H9 (cell line): ENCODE results near the gene LBX1. TPM values are rescaled to one million over a fixed set of nuclear protein-coding genes. Genes with fewer than 3 reads are reported as not detected.

Experiments
- DNase-seq: peaks from one replicate; pipeline ENCODE4 v3.0.0-alpha.2; 2017
- H2AFZ ChIP-seq: one replicate; pipeline ENCODE4 v1.6.1; 2013; ENCODE audit warnings: mild to moderate bottlenecking, low read length, control low read depth, moderate library complexity
- H2AK5ac ChIP-seq: 2 replicates; pipeline ENCODE4 v1.6.1; 2013; ENCODE audit warnings: low read length, control low read depth, mixed read lengths; ENCODE audit not compliant: insufficient read length
- H2BK120ac ChIP-seq: one replicate; pipeline ENCODE4 v1.6.1; 2013; ENCODE audit warnings: low read depth, mild to moderate bottlenecking, low read length, control low read depth, inconsistent platforms; ENCODE audit not compliant: poor library complexity, severe bottlenecking
- H2BK12ac ChIP-seq: 2 replicates; pipeline ENCODE4 v1.6.1; 2013; ENCODE audit warnings: low read length, control low read depth, mixed read lengths, low read depth; ENCODE audit not compliant: insufficient read length
- H2BK15ac ChIP-seq: 2 replicates; pipeline ENCODE4 v1.6.1; 2013; ENCODE audit warnings: low read depth, low read length, control low read depth
- H2BK20ac ChIP-seq: one replicate; pipeline ENCODE4 v1.6.1; 2013; ENCODE audit warnings: low read depth, mild to moderate bottlenecking, low read length, control low read depth, inconsistent platforms; ENCODE audit not compliant: poor library complexity, severe bottlenecking
- H2BK5ac ChIP-seq: 2 replicates; pipeline ENCODE4 v1.6.1; 2013; ENCODE audit warnings: low read length, control low read depth, mixed read lengths; ENCODE audit not compliant: insufficient read length
- H3K14ac ChIP-seq: 2 replicates; pipeline ENCODE4 v1.6.1; 2013; ENCODE audit warnings: low read length, control low read depth; ENCODE audit not compliant: insufficient read depth
- H3K18ac ChIP-seq: 2 replicates; pipeline ENCODE4 v1.6.1; 2013; ENCODE audit warnings: low read depth, mild to moderate bottlenecking, mixed read lengths, low read length, control low read depth; ENCODE audit not compliant: insufficient read length
- H3K23ac ChIP-seq: 2 replicates; pipeline ENCODE4 v1.6.1; 2013; ENCODE audit warnings: low read length, control low read depth, mixed read lengths, low read depth; ENCODE audit not compliant: insufficient read length
- H3K23me2 ChIP-seq: 2 replicates; pipeline ENCODE4 v1.6.1; 2013; ENCODE audit warnings: low read depth, mild to moderate bottlenecking, mixed read lengths, low read length, control low read depth; ENCODE audit not compliant: insufficient read length, poor library complexity, severe bottlenecking
- H3K27ac ChIP-seq: 2 replicates; pipeline ENCODE4 v1.5.1; 2013; ENCODE audit warnings: low read length, control low read depth, mixed read lengths, low read depth; ENCODE audit not compliant: insufficient read length
- H3K27me3 ChIP-seq: 2 replicates; pipeline ENCODE4 v1.6.1; 2013; ENCODE audit warnings: low read length, control low read depth, inconsistent platforms; ENCODE audit not compliant: insufficient read depth
- H3K4ac ChIP-seq: 2 replicates; pipeline ENCODE4 v1.6.1; 2013; ENCODE audit warnings: low read depth, mild to moderate bottlenecking, control low read depth, inconsistent platforms, low read length, moderate library complexity
- H3K4me1 ChIP-seq: 2 replicates; pipeline ENCODE4 v1.6.1; 2013; ENCODE audit warnings: low read length, control low read depth, inconsistent platforms; ENCODE audit not compliant: insufficient read depth
- H3K4me2 ChIP-seq: 2 replicates; pipeline ENCODE4 v1.6.1; 2013; ENCODE audit warnings: low read length, control low read depth, mixed read lengths; ENCODE audit not compliant: insufficient read length, insufficient read depth
- H3K56ac ChIP-seq: 2 replicates; pipeline ENCODE4 v1.6.1; 2013; ENCODE audit warnings: low read depth, mild to moderate bottlenecking, mixed read lengths, low read length, control low read depth; ENCODE audit not compliant: insufficient read length
- H3K79me1 ChIP-seq: 2 replicates; pipeline ENCODE4 v1.6.1; 2013; ENCODE audit warnings: low read depth, mild to moderate bottlenecking, moderate library complexity, low read length, control low read depth, inconsistent platforms; ENCODE audit not compliant: insufficient read depth, poor library complexity, severe bottlenecking
- H3K79me2 ChIP-seq: 2 replicates; pipeline ENCODE4 v1.6.1; 2013; ENCODE audit warnings: low read length, control low read depth, inconsistent platforms; ENCODE audit not compliant: insufficient read depth
- H3K9ac ChIP-seq: 2 replicates; pipeline ENCODE4 v1.6.1; 2013; ENCODE audit warnings: low read length, control low read depth, mixed read lengths; ENCODE audit not compliant: insufficient read length; ENCODE audit errors: extremely low read depth
- H3K9me3 ChIP-seq: one replicate; pipeline ENCODE4 v1.6.1; 2013; ENCODE audit warnings: low read depth, low read length, inconsistent platforms; ENCODE audit not compliant: control insufficient read depth
- H3T11ph ChIP-seq: one replicate; pipeline ENCODE4 v1.6.1; 2013; ENCODE audit warnings: mild to moderate bottlenecking, low read length, control low read depth, inconsistent platforms
- H4K20me1 ChIP-seq: one replicate; pipeline ENCODE4 v1.6.1; 2013; ENCODE audit not compliant: control insufficient read depth, insufficient read length, insufficient read depth
- H4K5ac ChIP-seq: 2 replicates; pipeline ENCODE4 v1.6.1; 2013; ENCODE audit warnings: low read depth, mild to moderate bottlenecking, mixed read lengths, low read length, control low read depth; ENCODE audit not compliant: insufficient read length
- H4K8ac ChIP-seq: replicated peaks from 2 replicates; pipeline ENCODE4 v1.6.1; 2013; ENCODE audit warnings: low read length, control low read depth, mixed read lengths, low read depth; ENCODE audit not compliant: insufficient read length
- H4K91ac ChIP-seq: 2 replicates; pipeline ENCODE4 v1.6.1; 2013; ENCODE audit warnings: low read depth, mild to moderate bottlenecking, moderate library complexity, mixed read lengths, low read length, control low read depth; ENCODE audit not compliant: insufficient read length
- H3K27ac Mint-ChIP-seq, 3 experiments: 2 replicates in 2 of 3; 3 replicates in 1 of 3; pipeline ENCODE4 v1.8.0; 2020 to 2021; ENCODE audit warnings: mixed read lengths in 3 of 3, mild to moderate bottlenecking in 1 of 3, moderate library complexity in 1 of 3
- H3K27me3 Mint-ChIP-seq: 2 replicates; pipeline ENCODE4 v1.8.0; 2021; ENCODE audit warnings: low read depth, mild to moderate bottlenecking, moderate library complexity, mixed read lengths
- H3K36me3 Mint-ChIP-seq, 3 experiments: 2 replicates in 2 of 3; 3 replicates in 1 of 3; pipeline ENCODE4 v1.8.0; 2020 to 2021; ENCODE audit warnings: low read depth in 3 of 3, mixed read lengths in 3 of 3; ENCODE audit not compliant: insufficient read depth in 1 of 3
- H3K4me1 Mint-ChIP-seq, 2 experiments: 2 replicates each; pipeline ENCODE4 v1.8.0; 2020; ENCODE audit warnings: mixed read lengths in 2 of 2
- H3K4me3 Mint-ChIP-seq, 2 experiments: 2 replicates in 1 of 2; 3 replicates in 1 of 2; pipeline ENCODE4 v1.8.0; 2020 to 2021; ENCODE audit warnings: mild to moderate bottlenecking in 2 of 2, mixed read lengths in 2 of 2, moderate library complexity in 1 of 2
- H3K9me3 Mint-ChIP-seq, 2 experiments: 2 replicates in 1 of 2; 3 replicates in 1 of 2; pipeline ENCODE4 v1.8.0; 2020; ENCODE audit warnings: mild to moderate bottlenecking in 2 of 2, mixed read lengths in 2 of 2, moderate library complexity in 1 of 2
- WGBS: extraction: QIAGEN DNeasy Blood & Tissue Kit; methylation state at CpG from one replicate; pipeline ENCODE4 v1.1.7; 2013; ENCODE audit warnings: missing lambda C conversion rate, low lambda C conversion rate, mixed read lengths; ENCODE audit not compliant: insufficient read length; ENCODE audit errors: extremely low coverage; 5-methylcytosine and 5-hydroxymethylcytosine counted together
- total RNA-seq: library from RNA; stranded (reverse); gene quantifications from 2 replicates; pipeline ENCODE4 v1.2.1, GENCODE V29; 2021
- TF ChIP-seq, protein P1 (sequence below): fragments of 200-600 bp; sonication (generic); conservative IDR thresholded peaks from 3 replicates; pipeline ENCODE4 v1.8.0; 2021; ENCODE audit warnings: antibody characterized with exemption, mild to moderate bottlenecking

Gene LBX1
- total RNA-seq, 1 experiment from 2014 or later = not detected

DNA sequence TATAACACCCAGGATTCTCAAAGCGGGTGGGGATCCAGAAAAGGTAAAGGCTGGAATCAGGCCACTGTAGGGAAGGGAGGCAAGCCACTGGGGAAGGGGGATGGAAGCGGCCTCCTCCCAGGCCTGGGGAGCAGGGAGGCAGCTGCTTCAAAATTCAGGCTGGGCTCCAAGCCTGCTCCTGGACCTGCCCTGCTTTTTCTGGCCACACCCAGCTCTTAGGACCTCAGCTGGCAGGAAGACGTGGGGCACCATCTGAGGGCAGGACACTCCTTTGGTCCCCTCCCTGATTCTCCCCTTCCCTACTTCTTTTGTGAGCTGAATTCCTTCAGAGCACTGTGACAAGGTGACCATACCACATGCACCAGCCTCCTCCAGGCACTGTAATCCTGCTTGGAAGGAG, 4.6 kb upstream of the LBX1 start:
- WGBS = no CpG with 5 or more reads among the region's 3 CpGs
- Histone ChIP-seq H3K4me2 (no peak overlapping the region), H3K79me1 (no peaks in the 10 kb centered on the region), H3K9me3 (no peaks in the 10 kb centered on the region), H3K9ac (no peak overlapping the region), H4K91ac (no peak overlapping the region), H4K20me1 (no peaks in the 10 kb centered on the region), H3K18ac (no peak overlapping the region), H3K56ac (no peak overlapping the region), H3K27me3 (peaks cover 99% of the 10 kb centered on the region), H2AK5ac (no peak overlapping the region), H3K27ac (no peak overlapping the region), H2BK12ac (no peak overlapping the region), H2BK15ac (no peak overlapping the region), H2BK5ac (no peak overlapping the region), H3K14ac (no peak overlapping the region), H3T11ph (no peak overlapping the region), H3K4me1 (no peaks in the 10 kb centered on the region), H3K23me2 (peaks cover 7% of the 10 kb centered on the region), H3K23ac (no peak overlapping the region), H2BK20ac (no peak overlapping the region), H4K5ac (no peak overlapping the region), H4K8ac (no peak overlapping the region), H2BK120ac (no peak overlapping the region), H3K79me2 (no peaks in the 10 kb centered on the region; the same call in 1 of the 2 replicates), H3K4ac (no peak overlapping the region), H2AFZ (no peak overlapping the region)
- peaks cover 100% of the 10 kb centered on the region for H3K27me3 Mint-ChIP-seq
- no peak overlapping the region for H3K4me3 Mint-ChIP-seq
- peaks cover 4 to 5% of the 10 kb centered on the region in 2 experiments; a peak in 3 of 5 replicates for H3K9me3 Mint-ChIP-seq
- no peak overlapping the region for H3K27ac Mint-ChIP-seq
- TF ChIP-seq, protein P1, sequence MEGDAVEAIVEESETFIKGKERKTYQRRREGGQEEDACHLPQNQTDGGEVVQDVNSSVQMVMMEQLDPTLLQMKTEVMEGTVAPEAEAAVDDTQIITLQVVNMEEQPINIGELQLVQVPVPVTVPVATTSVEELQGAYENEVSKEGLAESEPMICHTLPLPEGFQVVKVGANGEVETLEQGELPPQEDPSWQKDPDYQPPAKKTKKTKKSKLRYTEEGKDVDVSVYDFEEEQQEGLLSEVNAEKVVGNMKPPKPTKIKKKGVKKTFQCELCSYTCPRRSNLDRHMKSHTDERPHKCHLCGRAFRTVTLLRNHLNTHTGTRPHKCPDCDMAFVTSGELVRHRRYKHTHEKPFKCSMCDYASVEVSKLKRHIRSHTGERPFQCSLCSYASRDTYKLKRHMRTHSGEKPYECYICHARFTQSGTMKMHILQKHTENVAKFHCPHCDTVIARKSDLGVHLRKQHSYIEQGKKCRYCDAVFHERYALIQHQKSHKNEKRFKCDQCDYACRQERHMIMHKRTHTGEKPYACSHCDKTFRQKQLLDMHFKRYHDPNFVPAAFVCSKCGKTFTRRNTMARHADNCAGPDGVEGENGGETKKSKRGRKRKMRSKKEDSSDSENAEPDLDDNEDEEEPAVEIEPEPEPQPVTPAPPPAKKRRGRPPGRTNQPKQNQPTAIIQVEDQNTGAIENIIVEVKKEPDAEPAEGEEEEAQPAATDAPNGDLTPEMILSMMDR = no peak
- H3K4me1 Mint-ChIP-seq = peaks cover 22 to 35% of the 10 kb centered on the region in 2 experiments
- no peak for DNase-seq
- no peaks in the 10 kb centered on the region; a peak in 1 of 7 replicates for H3K36me3 Mint-ChIP-seq
